ENCODE results near the gene TMEM117.

TMEM117 gene

DNA sequence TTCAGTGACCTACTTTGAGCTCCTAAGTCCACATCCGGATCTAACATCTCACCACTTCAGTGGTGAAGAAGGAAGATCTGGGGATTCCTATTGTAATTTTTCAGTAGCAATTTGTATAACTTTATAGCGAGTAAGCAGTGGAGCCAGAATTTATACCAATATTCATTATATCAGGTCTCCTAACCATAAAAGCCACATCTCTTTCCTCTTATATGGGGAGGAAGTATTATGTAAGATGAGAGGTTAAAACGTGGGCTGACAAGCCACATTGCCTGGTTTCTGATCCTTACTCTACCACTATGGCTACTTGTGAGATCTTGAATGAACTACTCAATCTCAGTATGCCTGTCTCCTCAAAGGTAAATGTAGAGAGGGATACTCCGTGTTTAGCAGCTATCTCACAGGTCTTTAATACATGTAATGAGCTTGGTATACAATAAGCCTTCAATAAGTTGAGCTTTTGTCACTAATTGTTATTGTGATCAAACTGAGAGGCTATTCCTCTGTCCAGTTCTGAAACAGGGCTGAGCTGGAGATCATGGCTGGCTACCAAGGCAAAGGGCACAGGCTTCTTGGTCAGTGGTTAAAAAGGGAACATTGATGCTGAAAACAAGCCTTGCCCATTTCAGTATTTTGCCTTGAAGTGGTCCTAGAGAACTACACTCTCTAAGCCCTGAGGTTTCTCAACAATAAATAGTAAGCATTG is 3.3 kb upstream of the TMEM117 start:
- Histone ChIP-seq H3K4me3 (ENCODE audit: low read depth, low read length) (no peak overlapping the region), H3K36me3 (ENCODE audit: control insufficient read depth in 2 of 2, insufficient read depth in 1 of 2, low read length in 2 of 2) (no peaks in the 10 kb centered on the region), H3K4me1 (ENCODE audit: control insufficient read depth, insufficient read depth, low read length) (no peaks in the 10 kb centered on the region), H3K9me3 (ENCODE audit: control insufficient read depth, insufficient read depth, low read depth, low read length) (no peaks in the 10 kb centered on the region), H3K27ac (ENCODE audit: extremely low read depth, low read depth, low read length) (no peak overlapping the region)
- POLR2A ChIA-PET = interaction anchor here (1.1 to 3.5 kb wide), 2 partner anchors 9 to 27 kb away, joined by 4 to 19 read pairs; partner anchors contain the start of gene TWF1
- CTCF ChIA-PET = interaction anchor here (0.6 kb wide), 1 partner anchor 17 kb away, joined by 3 read pairs; no protein-coding TSS in a partner anchor
- TF ChIP-seq ZNF518A (tag by site-specific recombination; conservative IDR thresholded peaks at IDR 0.05; ENCODE audit: low read depth) = no peak
- no peak for TF ChIP-seq ZNF654 (tag by site-specific recombination; IDR thresholded peaks at IDR 0.05; ENCODE audit: low read depth)
- no peak for TF ChIP-seq ZNF658 (tag by site-specific recombination; IDR thresholded peaks at IDR 0.05)
- no peak for TF ChIP-seq ZNF19 (tag by site-specific recombination; IDR thresholded peaks at IDR 0.05; ENCODE audit: low read depth)
- TF ChIP-seq REST (tag by site-specific recombination; IDR thresholded peaks at IDR 0.05) = peak; percentile 80

DNA sequence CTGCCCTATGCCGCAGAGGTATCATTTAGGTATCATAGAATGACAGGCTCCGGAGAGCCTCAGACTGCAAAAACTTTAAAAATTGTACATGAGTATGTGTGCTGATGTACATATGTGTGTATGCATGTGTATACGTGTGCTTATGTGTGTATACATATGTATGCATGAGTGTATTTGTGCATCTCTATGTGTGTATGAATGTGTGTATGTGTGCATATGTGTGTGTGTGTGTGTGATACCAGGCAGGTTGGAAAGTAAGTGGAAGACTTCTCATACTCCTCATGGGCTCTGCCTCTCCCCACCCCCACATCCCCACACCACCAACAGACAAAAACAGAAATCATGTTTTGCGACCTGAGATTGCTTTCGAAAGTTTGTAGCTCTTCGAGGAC is 621 bp upstream of the TMEM117 start:
- Histone ChIP-seq H3K4me1 (ENCODE audit: control insufficient read depth, insufficient read depth, low read length) (no peaks in the 10 kb centered on the region), H3K9me3 (ENCODE audit: control insufficient read depth, insufficient read depth, low read depth, low read length) (no peaks in the 10 kb centered on the region), H3K4me3 (ENCODE audit: low read depth, low read length) (peak overlapping the region; percentile 68), H3K36me3 (ENCODE audit: control insufficient read depth in 2 of 2, insufficient read depth in 1 of 2, low read length in 2 of 2) (no peaks in the 10 kb centered on the region), H3K27ac (ENCODE audit: extremely low read depth, low read depth, low read length) (peak overlapping the region; percentile 78; the same call in 1 of the 2 replicates)
- CTCF ChIA-PET = interaction anchor here (1.2 to 2.6 kb wide), 2 partner anchors 11 to 47 kb away, joined by 3 to 9 read pairs; no protein-coding TSS in a partner anchor
- POLR2A ChIA-PET = interaction anchor here (1.4 to 3.5 kb wide), 2 partner anchors 12 to 29 kb away, joined by 3 to 19 read pairs; partner anchors contain the start of gene TWF1
- TF ChIP-seq ZNF580 (tag by site-specific recombination; IDR thresholded peaks at IDR 0.05) (0 out of 2 replicates have a peak, but pooled peaks have one; percentile 12), KLF16 (tag by site-specific recombination; IDR thresholded peaks at IDR 0.05) (no peak), ZNF140 (tag by site-specific recombination; IDR thresholded peaks at IDR 0.05) (no peak), ZNF37A (tag by site-specific recombination; IDR thresholded peaks at IDR 0.05) (no peak), ZNF155 (tag by site-specific recombination; IDR thresholded peaks at IDR 0.05) (no peak), ZNF623 (tag by site-specific recombination; IDR thresholded peaks at IDR 0.05) (no peak), ZNF398 (tag by site-specific recombination; IDR thresholded peaks at IDR 0.05) (peak; percentile 46), SP7 (tag by site-specific recombination; IDR thresholded peaks at IDR 0.05) (peak; percentile 15; the same call in 1 of the 2 replicates), ZBTB21 (tag by site-specific recombination; IDR thresholded peaks at IDR 0.05) (no peak), ZFP37 (tag by site-specific recombination; IDR thresholded peaks at IDR 0.05) (no peak), REPIN1 (tag by site-specific recombination; IDR thresholded peaks at IDR 0.05; ENCODE audit: low read depth) (no peak), ZNF366 (tag by site-specific recombination; conservative IDR thresholded peaks at IDR 0.05) (0 out of 2 replicates have a peak, but pooled peaks have one; percentile 13), PRDM1 (tag by site-specific recombination; IDR thresholded peaks at IDR 0.05) (peak; percentile 30; the same call in 1 of the 2 replicates)
- TF ChIP-seq, protein P1, sequence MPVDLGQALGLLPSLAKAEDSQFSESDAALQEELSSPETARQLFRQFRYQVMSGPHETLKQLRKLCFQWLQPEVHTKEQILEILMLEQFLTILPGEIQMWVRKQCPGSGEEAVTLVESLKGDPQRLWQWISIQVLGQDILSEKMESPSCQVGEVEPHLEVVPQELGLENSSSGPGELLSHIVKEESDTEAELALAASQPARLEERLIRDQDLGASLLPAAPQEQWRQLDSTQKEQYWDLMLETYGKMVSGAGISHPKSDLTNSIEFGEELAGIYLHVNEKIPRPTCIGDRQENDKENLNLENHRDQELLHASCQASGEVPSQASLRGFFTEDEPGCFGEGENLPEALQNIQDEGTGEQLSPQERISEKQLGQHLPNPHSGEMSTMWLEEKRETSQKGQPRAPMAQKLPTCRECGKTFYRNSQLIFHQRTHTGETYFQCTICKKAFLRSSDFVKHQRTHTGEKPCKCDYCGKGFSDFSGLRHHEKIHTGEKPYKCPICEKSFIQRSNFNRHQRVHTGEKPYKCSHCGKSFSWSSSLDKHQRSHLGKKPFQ (tag by site-specific recombination; IDR thresholded peaks at IDR 0.05) = no peak
